Right ventricle myocardium superior (tissue), 1 donor: ENCODE data around the gene NEDD4L. TPM values are rescaled to one million over a fixed set of nuclear protein-coding genes. Genes with fewer than 3 reads are reported as not detected.
A peak's percentile ranks its signal among the peaks of the same experiment; 100 is the strongest.

Experiments used
- ATAC-seq: fragments of 200-7000 bp; cut with Tn5 transposase; one replicate; pipeline ENCODE4 v1.9.1; 2020; ENCODE audit warnings: mild to moderate bottlenecking; ENCODE audit not compliant: poor library complexity
- DNase-seq: peaks from one replicate; pipeline ENCODE4 v3.0.0-alpha.2; 2020
- intact Hi-C: fragments of 100-400 bp; cut with DNase I; formaldehyde crosslinking; loops from one replicate; pipeline ENCODE4 v1.11.2; 2022
- total RNA-seq: library from RNA; stranded (reverse); fragmentation: NEBNext Ultra II Directional; extraction: Animal tissue kit (Norgen Biotek cat#: 25700); gene quantifications from one replicate; pipeline ENCODE4 v1.2.1, GENCODE V29; 2021
- donor health status: DM: no; HTN: yes; CAD: no; lungs with severe emphysema.

The NEDD4L gene
- total RNA-seq, 1 donor from 2014 or later, result 51.4 TPM

GRCh38 chr18:58230438-58231179, 186.6 kb downstream of the NEDD4L start:
- no peak for DNase-seq
- intact Hi-C loops, result no loop called here
- no peak for ATAC-seq

- DNase-seq, result no peak
- peak; percentile 78 for ATAC-seq
- intact Hi-C loops, result no loop called here
Measured at GRCh38 chr18:58231930-58232329, 187.9 kb downstream of the NEDD4L start.

GRCh38 chr18:58232668-58233067, 188.6 kb downstream of the NEDD4L start:
- ATAC-seq, result no peak
- intact Hi-C loops, result no loop called here
- DNase-seq, result no peak

- intact Hi-C loops, result no loop called here
- no peak for DNase-seq
- no peak for ATAC-seq
Measured at GRCh38 chr18:58234359-58234741, 190.3 kb downstream of the NEDD4L start.

GRCh38 chr18:58235001-58235436, 191.0 kb downstream of the NEDD4L start:
- no peak for DNase-seq
- intact Hi-C loops, result no loop called here
- no peak for ATAC-seq

GRCh38 chr18:58239879-58240278, 195.9 kb downstream of the NEDD4L start:
- no peak for ATAC-seq
- intact Hi-C loops, result loop anchor here (10.0 kb wide), 1 partner anchor 55 kb away; no protein-coding TSS in a partner anchor
- no peak for DNase-seq

- DNase-seq (no peak), ATAC-seq (no peak)
- intact Hi-C loops, result loop anchor here (10.0 kb wide), 1 partner anchor 56 kb away; no protein-coding TSS in a partner anchor
Measured at GRCh38 chr18:58241026-58241679, 197.1 kb downstream of the NEDD4L start.

GRCh38 chr18:58241877-58242276, 197.9 kb downstream of the NEDD4L start:
- intact Hi-C loops, result loop anchor here (10.0 kb wide), 1 partner anchor 57 kb away; no protein-coding TSS in a partner anchor
- DNase-seq (no peak), ATAC-seq (peak; percentile 62)

- intact Hi-C loops, result loop anchor here (10.0 kb wide), 1 partner anchor 58 kb away; no protein-coding TSS in a partner anchor
- no peak for ATAC-seq
- no peak for DNase-seq
Measured at GRCh38 chr18:58242435-58242834, 198.4 kb downstream of the NEDD4L start.

- ATAC-seq, result no peak
- intact Hi-C loops, result loop anchor here (10.0 kb wide), 1 partner anchor 58 kb away; no protein-coding TSS in a partner anchor
- no peak for DNase-seq
Measured at GRCh38 chr18:58242968-58243367, 198.9 kb downstream of the NEDD4L start.

GRCh38 chr18:58243401-58243800, 199.4 kb downstream of the NEDD4L start:
- DNase-seq (no peak), ATAC-seq (no peak)
- intact Hi-C loops, result loop anchor here (10.0 kb wide), 1 partner anchor 59 kb away; no protein-coding TSS in a partner anchor

- DNase-seq, result no peak
- ATAC-seq, result peak; percentile 71
- intact Hi-C loops, result loop anchor here (10.0 kb wide), 1 partner anchor 63 kb away; no protein-coding TSS in a partner anchor
Measured at GRCh38 chr18:58247363-58247834, 203.4 kb downstream of the NEDD4L start.

GRCh38 chr18:58249712-58250111, 205.7 kb downstream of the NEDD4L start:
- DNase-seq (no peak), ATAC-seq (no peak)
- intact Hi-C loops, result loop anchor here (10.0 kb wide), 1 partner anchor 65 kb away; no protein-coding TSS in a partner anchor

GRCh38 chr18:58251416-58251815, 207.4 kb downstream of the NEDD4L start:
- no peak for ATAC-seq
- intact Hi-C loops, result no loop called here
- no peak for DNase-seq

GRCh38 chr18:58252166-58252565, 208.1 kb downstream of the NEDD4L start:
- ATAC-seq (no peak), DNase-seq (no peak)
- intact Hi-C loops, result no loop called here

- intact Hi-C loops, result no loop called here
- DNase-seq (no peak), ATAC-seq (no peak)
Measured at GRCh38 chr18:58253318-58253717, 209.3 kb downstream of the NEDD4L start.

GRCh38 chr18:58253871-58254270, 209.8 kb downstream of the NEDD4L start:
- no peak for ATAC-seq
- intact Hi-C loops, result no loop called here
- no peak for DNase-seq

GRCh38 chr18:58254873-58255511, 211.0 kb downstream of the NEDD4L start:
- ATAC-seq, result peak; percentile 88
- intact Hi-C loops, result loop anchor here (5.0 kb wide), 1 partner anchor 67 kb away; no protein-coding TSS in a partner anchor

GRCh38 chr18:58255701-58256311, 211.8 kb downstream of the NEDD4L start:
- ATAC-seq, result peak; percentile 38
- intact Hi-C loops, result loop anchor here (5.0 kb wide), 1 partner anchor 66 kb away; no protein-coding TSS in a partner anchor
- no peak for DNase-seq

More at GRCh38 chr18:58254873-58255511, 211.0 kb downstream of the NEDD4L start:
- peak; percentile 67 for DNase-seq
